BJ (cell line): ENCODE results near the gene TMEM236. TPM values are rescaled to one million over a fixed set of nuclear protein-coding genes. Genes with fewer than 3 reads are reported as not detected.

ENCODE experiments used
- CTCF ChIA-PET: fragments of 350-600 bp; formaldehyde crosslinking; extraction: SDS; loops from one replicate; lab custom pipeline; 2021; ENCODE audit warnings: antibody characterized with exemption, inconsistent platforms; lab: Yijun Ruan, JAX
- POLR2A ChIA-PET: fragments of 300-600 bp; sonication (Branson Sonifier 250); formaldehyde crosslinking; extraction: SDS; loops from one replicate; lab custom pipeline; 2021; ENCODE audit warnings: antibody characterized with exemption; lab: Charles Lee
- DNase-seq: peaks from one replicate; pipeline ENCODE4 v3.0.0-alpha.2; 2011; ENCODE audit warnings: low read depth
- H3K27me3 ChIP-seq: 2 replicates; pipeline ENCODE4 v1.6.0; 2011; ENCODE audit warnings: low read length; ENCODE audit not compliant: control insufficient read depth, insufficient read depth
- H3K36me3 ChIP-seq: 2 replicates; pipeline ENCODE4 v1.5.1; 2011; ENCODE audit warnings: low read length; ENCODE audit not compliant: control insufficient read depth, insufficient read depth
- H3K4me3 ChIP-seq: 2 replicates; pipeline ENCODE4 v1.5.1; 2011; ENCODE audit warnings: low read depth, mild to moderate bottlenecking, control low read depth, low read length
- polyA plus RNA-seq: library from polyadenylated mRNA; depleted of rRNA; stranded (reverse); fragments of >200 nt; gene quantifications from 2 replicates; pipeline ENCODE4 v1.2.3, GENCODE V29; 2011
- TF ChIP-seq, protein P1 (sequence below): IDR thresholded peaks from 2 replicates; pipeline ENCODE4 v1.5.1; 2011; ENCODE audit warnings: low read depth, mild to moderate bottlenecking, control low read depth, inconsistent platforms, low read length, moderate library complexity; ENCODE audit not compliant: insufficient read depth

The TMEM236 gene
- polyA plus RNA-seq, 1 experiment, result 0.02 TPM

DNA sequence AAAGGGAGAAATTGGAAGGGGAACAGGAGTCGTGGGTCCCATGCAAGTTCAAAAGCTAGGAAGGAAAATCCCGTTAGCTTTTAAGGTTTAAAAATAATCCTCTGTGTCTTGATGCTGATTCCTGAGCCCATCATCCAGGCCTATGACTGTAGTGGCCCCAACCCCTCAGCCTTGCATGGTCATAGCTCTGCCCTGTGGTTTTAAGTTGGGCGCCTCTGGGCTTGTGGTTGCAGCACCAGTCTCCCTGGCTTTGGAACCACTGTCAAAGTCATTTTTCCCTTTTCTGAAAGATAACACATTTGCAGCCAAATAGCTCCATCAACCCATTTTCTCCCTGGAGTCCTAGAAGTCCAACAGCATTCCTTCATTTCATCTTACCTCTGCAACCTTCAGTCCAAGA lies 13.6 kb downstream of the TMEM236 start:
- Histone ChIP-seq H3K36me3 (no peaks in the 10 kb centered on the region), H3K4me3 (no peak overlapping the region), H3K27me3 (no peaks in the 10 kb centered on the region)
- TF ChIP-seq, protein P1, sequence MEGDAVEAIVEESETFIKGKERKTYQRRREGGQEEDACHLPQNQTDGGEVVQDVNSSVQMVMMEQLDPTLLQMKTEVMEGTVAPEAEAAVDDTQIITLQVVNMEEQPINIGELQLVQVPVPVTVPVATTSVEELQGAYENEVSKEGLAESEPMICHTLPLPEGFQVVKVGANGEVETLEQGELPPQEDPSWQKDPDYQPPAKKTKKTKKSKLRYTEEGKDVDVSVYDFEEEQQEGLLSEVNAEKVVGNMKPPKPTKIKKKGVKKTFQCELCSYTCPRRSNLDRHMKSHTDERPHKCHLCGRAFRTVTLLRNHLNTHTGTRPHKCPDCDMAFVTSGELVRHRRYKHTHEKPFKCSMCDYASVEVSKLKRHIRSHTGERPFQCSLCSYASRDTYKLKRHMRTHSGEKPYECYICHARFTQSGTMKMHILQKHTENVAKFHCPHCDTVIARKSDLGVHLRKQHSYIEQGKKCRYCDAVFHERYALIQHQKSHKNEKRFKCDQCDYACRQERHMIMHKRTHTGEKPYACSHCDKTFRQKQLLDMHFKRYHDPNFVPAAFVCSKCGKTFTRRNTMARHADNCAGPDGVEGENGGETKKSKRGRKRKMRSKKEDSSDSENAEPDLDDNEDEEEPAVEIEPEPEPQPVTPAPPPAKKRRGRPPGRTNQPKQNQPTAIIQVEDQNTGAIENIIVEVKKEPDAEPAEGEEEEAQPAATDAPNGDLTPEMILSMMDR, result no peak
- ChIA-PET CTCF (interaction anchor here (1.5 kb wide), 1 partner anchor 24 kb away, joined by 3 read pairs; no protein-coding TSS in a partner anchor), POLR2A (no interaction called here)
- DNase-seq, result no peak

DNA sequence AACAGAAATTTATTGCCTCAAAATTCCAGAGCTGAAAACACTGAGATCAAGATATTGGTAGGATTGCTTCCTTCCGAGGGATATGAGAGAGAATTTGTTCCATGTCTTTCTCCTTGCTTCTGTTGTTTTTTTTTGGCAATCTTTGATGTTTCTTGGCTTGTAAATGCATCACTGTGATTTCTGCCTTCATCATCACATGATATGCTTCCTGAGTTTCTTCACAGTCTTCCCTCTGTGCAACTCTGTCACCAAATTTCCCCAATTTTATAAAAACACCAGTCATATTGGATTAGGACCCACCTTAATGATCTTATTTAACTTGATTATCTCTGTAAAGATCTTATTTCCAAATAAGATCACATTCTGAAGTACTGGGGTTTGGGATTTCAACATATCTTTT lies 14.7 kb downstream of the TMEM236 start:
- no peak for DNase-seq
- CTCF ChIA-PET, result interaction anchor here (0.6 kb wide), 1 partner anchor 35 kb away, joined by 3 read pairs; no protein-coding TSS in a partner anchor
- H3K4me3 ChIP-seq, result no peak overlapping the region
- no peaks in the 10 kb centered on the region for H3K36me3 ChIP-seq
- TF ChIP-seq, protein P1, result no peak
- no peaks in the 10 kb centered on the region for H3K27me3 ChIP-seq
- POLR2A ChIA-PET, result no interaction called here

- H3K27me3 ChIP-seq, result no peaks in the 10 kb centered on the region
- ChIA-PET CTCF (no interaction called here), POLR2A (no interaction called here)
- no peak overlapping the region for H3K4me3 ChIP-seq
- TF ChIP-seq, protein P1, result no peak
- no peak for DNase-seq
- H3K36me3 ChIP-seq, result no peaks in the 10 kb centered on the region
Measured at GRCh38 chr10:17768496-17768895, 16.5 kb downstream of the TMEM236 start.

DNA sequence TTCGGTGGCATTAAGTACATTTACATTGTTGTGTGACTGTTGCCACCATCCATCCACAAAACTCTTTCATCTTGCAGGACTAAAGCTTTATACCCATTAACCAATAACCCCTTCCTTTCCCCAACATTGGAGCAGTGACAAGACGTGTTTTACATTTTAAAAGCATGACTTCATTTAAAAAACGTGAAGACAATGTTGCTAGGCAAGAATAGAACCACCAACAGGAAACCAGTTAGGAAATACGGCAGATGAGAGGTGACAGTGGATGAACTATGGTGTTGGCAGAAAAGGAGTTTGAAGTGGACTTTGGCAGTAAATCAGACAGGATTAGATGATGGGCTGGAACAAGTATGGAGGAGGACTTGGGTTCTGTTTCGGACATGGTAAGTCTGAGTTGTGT lies 17.0 kb downstream of the TMEM236 start:
- Histone ChIP-seq H3K27me3 (no peaks in the 10 kb centered on the region), H3K36me3 (no peaks in the 10 kb centered on the region), H3K4me3 (no peak overlapping the region)
- DNase-seq, result no peak
- ChIA-PET CTCF (no interaction called here), POLR2A (no interaction called here)
- TF ChIP-seq, protein P1, result no peak

GRCh38 chr10:17771017-17771416 lies 19.0 kb downstream of the TMEM236 start:
- Histone ChIP-seq H3K27me3 (no peaks in the 10 kb centered on the region), H3K36me3 (no peaks in the 10 kb centered on the region), H3K4me3 (no peak overlapping the region)
- DNase-seq, result no peak
- TF ChIP-seq, protein P1, result no peak
- POLR2A ChIA-PET, result no interaction called here
- CTCF ChIA-PET, result interaction anchor here (1.2 kb wide), 1 partner anchor 12 kb away, joined by 4 read pairs; no protein-coding TSS in a partner anchor
